CD4-positive, alpha-beta T cell treated with Interleukin-6 at 100 ng/mL for 8 hours (primary cell): ENCODE results near the gene INSC.

ENCODE experiments used
- DNase-seq: peaks from one replicate; pipeline ENCODE4 v3.0.0-alpha.2; 2020; ENCODE audit warnings: mixed read lengths, low spot score

Gene INSC

DNA sequence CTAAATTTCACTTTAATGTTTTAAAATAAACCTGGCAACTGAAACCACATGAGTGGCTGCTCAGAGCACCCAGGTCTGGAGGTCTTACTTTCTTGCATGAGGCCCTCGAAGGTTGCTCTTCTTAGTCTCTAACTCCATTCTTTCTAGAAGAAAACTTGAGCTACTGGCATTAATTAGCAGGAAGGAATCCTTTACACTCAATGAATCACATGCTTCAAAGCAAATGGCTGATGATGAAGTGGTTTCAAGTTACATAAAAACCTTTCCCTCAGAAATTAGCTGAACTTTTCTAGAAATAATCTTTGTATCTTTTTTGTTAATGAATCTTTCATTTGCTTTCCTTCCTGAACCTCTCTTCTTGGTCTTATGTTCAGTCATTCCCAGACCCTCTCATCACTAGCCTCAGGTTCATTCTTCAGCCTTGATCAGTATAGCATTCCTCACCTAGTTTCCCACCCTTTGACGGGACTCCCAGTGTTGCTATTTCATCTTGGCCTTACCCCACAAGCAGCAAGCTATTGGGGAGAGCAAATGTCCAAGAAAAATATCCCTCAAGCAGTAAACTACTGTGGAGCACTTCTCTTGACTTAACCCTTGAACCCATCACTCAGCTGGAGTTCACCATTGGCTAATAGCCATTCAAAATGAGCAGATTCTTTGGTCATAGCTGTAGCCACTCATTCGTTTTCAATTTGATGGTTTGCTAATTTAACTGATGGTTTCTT is 75.1 kb downstream of the INSC start:
- DNase-seq, result no peak

DNA sequence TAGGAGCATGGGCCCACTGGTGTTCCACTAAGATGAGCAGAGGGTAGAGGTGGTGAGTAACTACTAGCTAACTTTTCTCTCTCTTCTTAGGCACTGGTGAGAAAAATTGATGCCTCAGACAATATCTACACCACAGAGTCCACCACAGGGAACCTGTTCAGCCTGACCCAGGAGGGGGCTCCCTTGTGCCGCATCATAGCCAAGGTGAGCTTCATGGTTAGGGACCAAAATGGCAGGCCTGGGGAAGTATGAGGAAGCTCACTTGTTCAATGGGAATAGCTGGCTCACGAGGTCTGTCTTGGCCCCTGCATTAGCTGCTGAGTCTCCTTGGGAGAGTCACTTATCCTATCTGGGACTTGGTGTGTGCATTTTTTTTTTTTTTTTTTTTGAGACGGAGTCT is 75.9 kb downstream of the INSC start:
- no peak for DNase-seq

DNA sequence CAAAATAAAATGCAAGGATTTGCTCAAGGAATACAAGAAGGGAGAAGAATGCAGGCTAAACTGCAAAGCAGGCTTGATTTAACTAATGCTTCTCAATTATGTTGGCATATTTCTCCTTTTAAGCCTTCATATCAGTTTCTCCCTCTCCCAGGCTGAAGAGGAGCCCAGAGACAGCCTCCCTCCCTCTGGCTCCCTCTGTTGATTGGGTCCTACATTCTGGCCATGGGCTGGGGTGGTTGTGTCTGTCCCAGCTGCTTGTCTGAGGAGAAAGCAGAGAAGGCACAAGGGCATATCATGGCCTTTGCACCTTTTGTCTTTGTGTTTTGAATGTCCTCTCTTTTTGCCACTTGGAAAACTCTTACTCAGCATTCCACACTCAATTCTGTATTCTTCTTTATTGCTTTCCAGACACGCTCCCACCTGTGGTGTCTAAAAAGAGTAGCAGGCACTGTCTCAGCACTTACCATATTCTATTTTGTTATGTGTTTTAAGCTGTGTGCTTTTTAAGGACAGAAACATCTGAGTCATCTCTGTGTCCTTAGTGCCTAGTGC is 77.4 kb downstream of the INSC start:
- DNase-seq, result no peak

DNA sequence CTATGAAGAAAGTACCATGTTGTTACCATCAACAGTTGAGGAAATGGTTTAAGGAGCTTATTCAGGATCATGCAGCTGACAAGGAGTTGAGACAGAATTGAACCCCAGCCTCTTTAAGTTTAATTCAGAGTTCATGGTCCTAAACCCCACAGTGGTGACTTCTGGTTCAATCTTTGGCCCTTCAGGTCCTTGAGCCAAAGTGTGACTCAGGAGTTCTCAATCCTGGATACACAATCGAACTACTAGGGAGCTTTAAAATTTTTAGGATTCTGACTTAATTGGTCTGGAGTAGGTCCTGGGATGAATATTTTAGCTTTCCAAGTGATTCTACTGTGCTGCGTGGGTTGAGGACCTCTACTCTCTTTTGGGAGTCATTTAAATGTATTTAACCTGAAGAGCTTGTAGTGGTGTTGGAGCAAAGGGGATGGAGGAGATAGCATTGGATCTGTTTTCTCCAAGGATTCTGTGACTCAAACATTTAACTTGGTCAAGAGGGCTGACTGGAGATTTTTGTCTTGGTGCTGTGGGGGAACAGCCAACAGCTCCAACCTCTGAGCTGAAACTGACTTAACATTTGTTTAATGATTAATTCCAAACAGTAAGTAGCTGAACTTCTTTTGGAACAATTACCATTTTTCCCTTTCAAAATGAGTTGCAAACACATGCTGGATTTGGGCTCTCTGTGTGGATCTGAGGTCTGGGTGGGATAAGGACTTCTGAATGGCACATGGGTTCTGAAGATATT is 80.1 kb downstream of the INSC start:
- DNase-seq, result no peak

GRCh38 chr11:15195454-15196200 is 80.9 kb downstream of the INSC start:
- DNase-seq, result no peak

- no peak for DNase-seq
These were observed 82.0 kb downstream of the INSC start for GRCh38 chr11:15196704-15197103.

DNA sequence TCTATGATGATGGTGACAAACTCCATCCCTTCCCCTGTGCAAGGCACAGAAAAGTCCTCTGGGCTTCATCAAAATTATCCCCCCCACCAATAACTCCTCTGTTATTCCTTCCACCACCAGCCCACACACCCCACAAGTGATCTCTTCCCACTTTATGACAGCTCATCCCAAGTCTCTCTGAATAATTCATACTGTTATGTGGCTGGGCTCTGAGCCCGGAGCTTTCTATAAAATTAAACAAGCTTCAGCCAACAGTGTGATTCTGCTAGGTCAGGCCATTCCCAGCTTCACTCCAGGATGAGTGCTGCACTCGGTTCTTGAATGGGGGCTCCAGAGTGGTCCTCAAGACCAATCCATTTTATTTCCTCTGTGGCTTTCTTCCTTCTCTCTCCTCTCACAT is 83.0 kb downstream of the INSC start:
- no peak for DNase-seq

DNA sequence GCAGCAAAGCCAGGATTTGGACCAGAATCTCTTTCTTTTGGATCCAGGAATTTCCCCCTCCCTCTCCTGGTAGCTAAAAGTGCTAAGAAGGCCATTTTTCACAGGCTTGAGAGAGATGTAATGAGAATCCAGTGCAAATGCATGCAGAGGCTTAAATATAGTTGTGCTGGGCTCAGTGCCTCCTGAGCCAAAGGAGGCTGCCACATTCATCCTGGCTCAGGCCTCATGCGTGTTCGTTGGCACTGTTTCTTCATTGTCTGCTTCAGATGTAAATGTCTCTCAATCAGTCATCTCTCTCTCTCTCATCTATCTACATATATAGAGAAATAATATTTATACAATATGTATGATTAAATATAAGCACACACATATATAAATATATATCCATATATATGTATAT is 83.6 kb downstream of the INSC start:
- DNase-seq, result no peak

GRCh38 chr11:15199693-15200092 is 85.0 kb downstream of the INSC start:
- DNase-seq, result no peak

- DNase-seq, result no peak
These were observed 86.0 kb downstream of the INSC start for GRCh38 chr11:15200696-15201095.

GRCh38 chr11:15201586-15201985 is 86.9 kb downstream of the INSC start:
- no peak for DNase-seq

DNA sequence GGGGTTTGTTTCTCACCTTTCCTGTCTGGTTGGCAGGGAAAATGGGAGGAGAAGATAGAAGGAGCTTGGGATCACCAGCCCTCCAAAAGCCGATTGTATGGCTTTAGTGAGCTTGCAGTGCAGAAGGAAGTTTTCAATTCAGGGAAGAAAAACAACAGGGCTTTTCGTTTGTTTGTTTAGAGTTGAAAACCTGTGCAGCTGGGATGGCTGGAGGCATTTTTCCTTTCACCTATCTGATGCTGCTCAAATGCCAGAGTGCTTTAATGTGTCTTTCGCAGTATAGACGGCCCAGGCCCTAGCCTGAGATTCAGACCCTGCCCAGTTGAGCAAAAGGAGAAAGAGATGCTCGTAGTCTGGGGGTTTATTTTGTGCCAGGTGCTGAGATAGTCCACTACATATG is 87.9 kb downstream of the INSC start:
- DNase-seq, result no peak

GRCh38 chr11:15204711-15205110 is 90.0 kb downstream of the INSC start:
- DNase-seq, result no peak

DNA sequence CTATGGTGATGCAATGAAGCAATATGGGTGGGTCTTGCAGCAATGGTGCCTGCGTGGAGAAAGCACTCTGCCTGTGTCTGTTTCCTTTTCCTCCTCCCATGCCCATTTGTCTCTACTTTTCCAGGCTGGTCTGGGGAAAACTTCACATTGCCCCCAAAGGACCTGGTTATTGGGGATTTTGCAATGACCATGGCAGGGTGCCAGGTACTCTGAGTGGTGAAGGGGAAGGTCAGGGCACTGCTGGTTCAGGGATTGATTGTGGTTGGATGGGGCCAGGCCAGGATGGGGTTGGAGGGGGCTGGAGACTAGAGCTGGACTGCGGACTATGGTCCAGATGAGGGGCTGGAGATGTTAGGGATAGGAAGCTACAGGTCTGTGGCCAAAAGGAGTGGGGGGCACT is 92.1 kb downstream of the INSC start:
- no peak for DNase-seq

- peak; percentile 51 for DNase-seq
These were observed 93.9 kb downstream of the INSC start for GRCh38 chr11:15208378-15209222.

GRCh38 chr11:15212876-15213275 is 98.2 kb downstream of the INSC start:
- no peak for DNase-seq

DNA sequence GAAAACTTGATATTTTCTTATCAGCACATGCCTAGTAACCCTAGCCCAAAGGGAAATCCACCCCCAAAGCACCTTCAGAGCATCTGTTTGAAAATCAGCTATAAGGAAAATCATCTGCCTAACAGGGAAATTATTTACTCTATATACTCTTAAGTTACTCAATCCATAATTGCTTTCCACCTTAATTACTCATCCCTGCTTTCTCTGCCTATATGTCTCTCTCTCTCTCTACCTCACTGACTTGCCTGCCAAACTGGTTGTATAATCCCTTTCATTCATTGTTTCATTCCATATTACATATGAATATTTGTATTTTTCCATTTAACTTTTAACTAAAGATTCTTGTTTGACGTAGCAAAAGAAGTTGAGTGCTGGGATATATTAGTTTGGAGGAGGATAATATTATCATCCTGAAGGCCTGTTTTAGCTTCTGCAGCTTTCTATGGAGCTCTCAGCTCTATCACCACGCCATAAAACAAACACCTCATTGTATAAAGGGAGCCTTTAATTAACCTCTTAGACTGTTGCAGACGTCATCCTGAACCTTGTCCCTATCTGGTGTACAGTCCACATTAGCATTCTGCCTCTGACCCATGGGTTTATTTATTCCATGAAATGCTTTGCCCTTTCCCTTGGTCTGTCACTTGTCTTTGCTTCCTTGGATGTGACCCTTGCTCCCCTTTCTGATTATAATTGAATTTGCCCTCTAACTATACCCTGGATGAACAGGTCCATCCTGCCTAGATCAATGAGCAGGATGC is 98.9 kb downstream of the INSC start:
- DNase-seq, result no peak

DNA sequence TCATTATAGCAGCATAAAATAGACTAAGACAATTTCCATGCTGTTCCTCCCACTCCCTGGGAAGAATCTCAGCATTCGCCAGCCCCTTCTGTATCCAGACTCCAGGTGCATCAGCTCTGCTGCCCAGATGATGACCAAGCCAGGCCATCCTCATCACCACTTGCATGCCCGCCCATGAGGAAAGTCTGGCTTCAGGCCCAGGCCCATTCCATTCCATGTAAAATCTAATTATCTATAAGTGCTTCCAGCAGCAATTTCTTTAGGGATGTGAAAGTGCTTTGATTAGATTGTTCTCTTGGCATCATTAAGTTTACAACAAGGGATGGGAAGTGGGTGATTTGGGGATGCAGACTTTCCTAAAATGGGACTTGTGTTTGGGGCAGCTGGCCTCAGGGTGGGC is 100.3 kb downstream of the INSC start:
- no peak for DNase-seq

DNA sequence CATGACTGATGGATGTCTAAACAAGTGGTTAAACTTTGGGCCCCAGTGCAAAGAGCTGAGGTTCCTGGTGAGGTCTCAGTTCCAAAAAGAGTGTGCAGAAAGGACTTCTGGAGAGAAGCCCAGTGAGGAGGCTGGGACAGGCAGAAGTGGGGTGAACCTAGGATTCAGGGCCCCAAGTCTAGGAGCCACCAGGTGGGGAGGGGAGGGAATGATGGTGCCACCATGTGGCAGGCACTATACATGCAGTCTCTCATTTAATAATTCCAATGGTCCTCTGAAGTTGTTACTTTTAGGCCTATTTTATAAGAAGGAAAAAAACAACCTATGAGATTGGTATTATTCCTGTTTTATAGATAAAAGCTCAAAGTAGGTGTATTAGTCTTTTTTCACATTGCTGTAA is 102.0 kb downstream of the INSC start:
- DNase-seq, result no peak

DNA sequence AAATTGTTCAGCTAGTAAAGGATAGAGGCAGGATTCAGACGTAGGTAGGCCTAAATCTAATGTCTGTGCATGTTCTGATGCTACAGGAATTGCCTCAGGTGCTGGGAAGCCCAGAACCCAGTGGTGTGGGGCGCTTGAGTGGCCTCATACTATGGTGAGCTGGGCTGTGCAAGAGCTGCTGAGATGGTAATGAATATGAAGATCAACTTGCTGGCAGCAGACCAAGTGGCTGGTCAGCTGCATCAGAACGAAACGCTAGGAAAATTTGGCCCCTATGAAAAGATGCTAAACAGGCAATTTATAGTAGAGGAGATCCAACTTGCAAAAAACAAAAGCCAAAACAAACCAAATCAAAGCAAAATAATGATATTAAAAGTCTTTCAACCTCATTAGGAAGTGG is 102.7 kb downstream of the INSC start:
- no peak for DNase-seq

- DNase-seq, result no peak
These were observed 108.1 kb downstream of the INSC start for GRCh38 chr11:15222777-15223176.
